WTC11 (cell line): ENCODE results near the gene MAP3K5.

ENCODE experiments used
- CREB1 ChIP-seq: sonication (generic); formaldehyde crosslinking; IDR thresholded peaks from 2 replicates; pipeline ENCODE4 v1.8.0; 2023; ENCODE audit warnings: mild to moderate bottlenecking, missing genetic modification reagents
- TCF7 ChIP-seq: sonication (generic); formaldehyde crosslinking; IDR thresholded peaks from 2 replicates; pipeline ENCODE4 v1.8.0; 2022; ENCODE audit warnings: mild to moderate bottlenecking, low read depth, missing genetic modification reagents, moderate library complexity
- TF ChIP-seq, protein P1 (sequence below): fragments of 200-600 bp; IDR thresholded peaks from 2 replicates; pipeline ENCODE4 v1.8.0; 2022; ENCODE audit warnings: antibody characterized with exemption

DNA sequence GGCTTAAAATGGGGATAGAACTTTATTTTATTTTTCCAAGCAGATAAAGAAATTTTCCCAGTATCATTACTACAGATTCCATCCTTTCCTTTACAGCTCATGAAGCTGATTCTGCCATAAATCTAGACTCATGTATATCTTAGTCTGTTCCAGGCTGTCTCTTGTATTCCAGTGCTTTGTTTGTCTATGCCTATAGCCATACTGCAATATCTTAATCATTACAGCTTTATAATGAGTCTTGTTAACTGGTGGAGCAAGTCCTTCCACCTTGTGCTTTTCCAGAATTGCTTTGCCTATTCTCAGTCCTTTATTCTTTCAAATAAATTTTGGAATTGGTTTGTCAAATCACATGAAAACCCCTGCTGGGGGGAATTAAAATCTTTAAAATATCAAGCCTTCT is 99.2 kb downstream of the MAP3K5 start:
- TF ChIP-seq CREB1 (no peak), TCF7 (CRISPR knock-in tag) (no peak)
- TF ChIP-seq, protein P1, sequence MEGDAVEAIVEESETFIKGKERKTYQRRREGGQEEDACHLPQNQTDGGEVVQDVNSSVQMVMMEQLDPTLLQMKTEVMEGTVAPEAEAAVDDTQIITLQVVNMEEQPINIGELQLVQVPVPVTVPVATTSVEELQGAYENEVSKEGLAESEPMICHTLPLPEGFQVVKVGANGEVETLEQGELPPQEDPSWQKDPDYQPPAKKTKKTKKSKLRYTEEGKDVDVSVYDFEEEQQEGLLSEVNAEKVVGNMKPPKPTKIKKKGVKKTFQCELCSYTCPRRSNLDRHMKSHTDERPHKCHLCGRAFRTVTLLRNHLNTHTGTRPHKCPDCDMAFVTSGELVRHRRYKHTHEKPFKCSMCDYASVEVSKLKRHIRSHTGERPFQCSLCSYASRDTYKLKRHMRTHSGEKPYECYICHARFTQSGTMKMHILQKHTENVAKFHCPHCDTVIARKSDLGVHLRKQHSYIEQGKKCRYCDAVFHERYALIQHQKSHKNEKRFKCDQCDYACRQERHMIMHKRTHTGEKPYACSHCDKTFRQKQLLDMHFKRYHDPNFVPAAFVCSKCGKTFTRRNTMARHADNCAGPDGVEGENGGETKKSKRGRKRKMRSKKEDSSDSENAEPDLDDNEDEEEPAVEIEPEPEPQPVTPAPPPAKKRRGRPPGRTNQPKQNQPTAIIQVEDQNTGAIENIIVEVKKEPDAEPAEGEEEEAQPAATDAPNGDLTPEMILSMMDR = no peak
